Natural killer cell (primary cell): ENCODE data around the gene TMPRSS6. TPM values are rescaled to one million over a fixed set of nuclear protein-coding genes. Genes with fewer than 3 reads are reported as not detected.
A peak's percentile ranks its signal among the peaks of the same experiment; 100 is the strongest.

Source experiments
- ATAC-seq, 3 donors: fragments of 150-1000 bp in 2 of 3; fragments of 200-7000 bp in 1 of 3; cut with Tn5 transposase; 1 replicate in 1 of 3; 2 replicates in 2 of 3; pipeline ENCODE4 v1.10.0; 2021; ENCODE audit warnings: mild to moderate bottlenecking in 2 of 3, moderate library complexity in 2 of 3
- DNase-seq, 2 donors: peaks; one replicate each; pipeline versions ENCODE4 v3.0.0 to v3.0.0-alpha.2; 2013 to 2021; ENCODE audit warnings: mixed read lengths in 1 of 2
- H3K27ac ChIP-seq: one replicate; pipeline ENCODE4 v1.5.1; 2013; ENCODE audit warnings: mild to moderate bottlenecking, low read length
- H3K27me3 ChIP-seq: one replicate; pipeline ENCODE4 v1.6.1; 2013; ENCODE audit warnings: low read length; ENCODE audit not compliant: control insufficient read depth, insufficient read depth
- H3K36me3 ChIP-seq: one replicate; pipeline ENCODE4 v1.6.1; 2013; ENCODE audit warnings: low read length; ENCODE audit not compliant: control insufficient read depth, insufficient read depth
- H3K4me1 ChIP-seq: one replicate; pipeline ENCODE4 v1.6.1; 2013; ENCODE audit warnings: low read length; ENCODE audit not compliant: control insufficient read depth, insufficient read depth
- H3K4me3 ChIP-seq: one replicate; pipeline ENCODE4 v1.5.1; 2013; ENCODE audit warnings: low read length
- H3K9me3 ChIP-seq: one replicate; pipeline ENCODE4 v1.6.1; 2013; ENCODE audit warnings: low read length; ENCODE audit not compliant: control insufficient read depth, insufficient read depth
- H3K27ac Mint-ChIP-seq, 2 donors: one replicate each; pipeline ENCODE4 v1.8.0; 2022; ENCODE audit warnings: mild to moderate bottlenecking in 2 of 2, mixed read lengths in 2 of 2, moderate library complexity in 1 of 2
- H3K27me3 Mint-ChIP-seq, 2 donors: one replicate each; pipeline ENCODE4 v1.8.0; 2022; ENCODE audit warnings: low read depth in 2 of 2, mixed read lengths in 2 of 2
- H3K36me3 Mint-ChIP-seq: one replicate; pipeline ENCODE4 v1.8.0; 2022; ENCODE audit warnings: mixed read lengths
- H3K4me1 Mint-ChIP-seq, 2 donors: one replicate each; pipeline ENCODE4 v1.8.0; 2022; ENCODE audit warnings: mixed read lengths in 2 of 2
- H3K4me3 Mint-ChIP-seq: one replicate; pipeline ENCODE4 v1.8.0; 2022; ENCODE audit warnings: mild to moderate bottlenecking, moderate library complexity, mixed read lengths
- H3K9me3 Mint-ChIP-seq, 2 donors: one replicate each; pipeline ENCODE4 v1.8.0; 2022; ENCODE audit warnings: mixed read lengths in 2 of 2
- WGBS: methylation state at CpG from one replicate; pipeline ENCODE4 v1.1.7; 2013; ENCODE audit warnings: missing lambda C conversion rate; ENCODE audit not compliant: insufficient coverage; 5-methylcytosine and 5-hydroxymethylcytosine counted together
- intact Hi-C: fragments of 100-400 bp; cut with micrococcal nuclease; formaldehyde crosslinking; loops from one replicate; pipeline ENCODE4 v1.14.2; 2022
- total RNA-seq, 4 donors: library from RNA; stranded (reverse); fragments of 120-200 nt in 1 of 4; gene quantifications; one replicate each; pipeline versions ENCODE4 v1.2.3 to v1.2.4, GENCODE V29; 2013 to 2022
- TF ChIP-seq, protein P1 (sequence below): fragments of 200-600 bp; IDR thresholded peaks from one replicate; pipeline ENCODE4 v1.8.0; 2022; ENCODE audit warnings: antibody characterized with exemption

TMPRSS6 gene
- total RNA-seq, 3 donors from 2014 or later (not counting 1 experiment from before 2014, with no cell fraction given) = 1.1 to 4.7 (median 3.4) TPM

DNA sequence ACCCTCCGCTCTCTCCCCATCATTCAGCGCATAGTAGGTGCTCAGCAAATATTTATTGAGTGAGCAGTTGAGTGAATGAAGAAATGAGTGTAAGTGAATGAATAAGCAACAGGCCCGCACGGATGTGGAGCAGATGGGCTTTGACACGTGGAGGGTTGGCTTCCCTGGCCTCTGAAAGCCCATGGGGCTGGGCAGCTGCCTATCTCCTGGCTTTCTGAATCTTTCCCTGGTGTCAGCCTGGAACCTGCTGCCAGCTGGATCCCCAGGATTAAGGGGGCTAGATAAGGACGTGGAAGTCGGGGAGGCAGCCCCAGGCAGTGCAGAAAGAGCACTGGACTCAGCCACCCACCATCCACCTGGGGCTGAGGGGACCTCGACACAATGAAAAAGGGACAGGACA, 27.6 kb upstream of the TMPRSS6 start:
- Mint-ChIP-seq H3K9me3 (no peaks in the 10 kb centered on the region), H3K36me3 (peaks cover 25% of the 10 kb centered on the region), H3K27me3 (no peaks in the 10 kb centered on the region), H3K4me1 (peaks cover 57 to 96% of the 10 kb centered on the region in 2 donors), H3K27ac (peak overlapping the region; percentile 95 to 99), H3K4me3 (peak overlapping the region; percentile 83)
- Histone ChIP-seq H3K27me3 (no peaks in the 10 kb centered on the region), H3K27ac (peak overlapping the region; percentile 49), H3K4me3 (no peak overlapping the region), H3K9me3 (no peaks in the 10 kb centered on the region), H3K4me1 (peaks cover 99% of the 10 kb centered on the region), H3K36me3 (peaks cover 99% of the 10 kb centered on the region)
- intact Hi-C loops = no loop called here
- TF ChIP-seq, protein P1, sequence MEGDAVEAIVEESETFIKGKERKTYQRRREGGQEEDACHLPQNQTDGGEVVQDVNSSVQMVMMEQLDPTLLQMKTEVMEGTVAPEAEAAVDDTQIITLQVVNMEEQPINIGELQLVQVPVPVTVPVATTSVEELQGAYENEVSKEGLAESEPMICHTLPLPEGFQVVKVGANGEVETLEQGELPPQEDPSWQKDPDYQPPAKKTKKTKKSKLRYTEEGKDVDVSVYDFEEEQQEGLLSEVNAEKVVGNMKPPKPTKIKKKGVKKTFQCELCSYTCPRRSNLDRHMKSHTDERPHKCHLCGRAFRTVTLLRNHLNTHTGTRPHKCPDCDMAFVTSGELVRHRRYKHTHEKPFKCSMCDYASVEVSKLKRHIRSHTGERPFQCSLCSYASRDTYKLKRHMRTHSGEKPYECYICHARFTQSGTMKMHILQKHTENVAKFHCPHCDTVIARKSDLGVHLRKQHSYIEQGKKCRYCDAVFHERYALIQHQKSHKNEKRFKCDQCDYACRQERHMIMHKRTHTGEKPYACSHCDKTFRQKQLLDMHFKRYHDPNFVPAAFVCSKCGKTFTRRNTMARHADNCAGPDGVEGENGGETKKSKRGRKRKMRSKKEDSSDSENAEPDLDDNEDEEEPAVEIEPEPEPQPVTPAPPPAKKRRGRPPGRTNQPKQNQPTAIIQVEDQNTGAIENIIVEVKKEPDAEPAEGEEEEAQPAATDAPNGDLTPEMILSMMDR = no peak
- DNase-seq (no peak), ATAC-seq (no peak)
- WGBS = 84% methylated on average over 7 of the region's 8 CpGs

DNA sequence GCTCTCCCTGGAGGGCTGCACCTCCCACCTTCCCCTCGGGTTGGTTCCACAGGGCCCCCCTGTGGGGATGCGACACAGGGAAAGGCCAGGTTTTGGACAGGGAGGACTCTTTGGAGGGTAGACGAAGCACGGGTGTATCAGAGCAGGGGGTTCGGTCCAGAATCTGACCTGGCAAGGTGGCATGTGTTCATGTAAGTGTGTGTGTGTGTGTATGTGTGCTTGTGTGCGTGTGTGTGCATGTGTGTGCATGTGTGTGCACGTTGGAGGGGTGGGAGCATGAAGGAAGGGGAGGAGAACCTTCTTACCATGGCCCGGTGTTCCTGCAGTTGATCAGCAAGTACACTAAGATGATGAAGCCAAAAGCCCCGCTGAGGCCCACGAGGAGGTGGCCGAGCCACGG, 25.5 kb upstream of the TMPRSS6 start:
- 83% methylated on average over 12 of the region's 12 CpGs for WGBS
- Histone ChIP-seq H3K27ac (no peak overlapping the region), H3K36me3 (peaks cover 98% of the 10 kb centered on the region), H3K4me3 (no peak overlapping the region), H3K27me3 (no peaks in the 10 kb centered on the region), H3K4me1 (peaks cover 98% of the 10 kb centered on the region), H3K9me3 (no peaks in the 10 kb centered on the region)
- ATAC-seq = no peak
- peak overlapping the region; percentile 59 for H3K4me3 Mint-ChIP-seq
- no peak for DNase-seq
- no peaks in the 10 kb centered on the region for H3K27me3 Mint-ChIP-seq
- peak overlapping the region; percentile 95 to 99 for H3K27ac Mint-ChIP-seq
- intact Hi-C loops = no loop called here
- TF ChIP-seq, protein P1 = no peak
- H3K4me1 Mint-ChIP-seq = peaks cover 51 to 88% of the 10 kb centered on the region in 2 donors
- H3K9me3 Mint-ChIP-seq = no peaks in the 10 kb centered on the region
- peaks cover 25% of the 10 kb centered on the region for H3K36me3 Mint-ChIP-seq

DNA sequence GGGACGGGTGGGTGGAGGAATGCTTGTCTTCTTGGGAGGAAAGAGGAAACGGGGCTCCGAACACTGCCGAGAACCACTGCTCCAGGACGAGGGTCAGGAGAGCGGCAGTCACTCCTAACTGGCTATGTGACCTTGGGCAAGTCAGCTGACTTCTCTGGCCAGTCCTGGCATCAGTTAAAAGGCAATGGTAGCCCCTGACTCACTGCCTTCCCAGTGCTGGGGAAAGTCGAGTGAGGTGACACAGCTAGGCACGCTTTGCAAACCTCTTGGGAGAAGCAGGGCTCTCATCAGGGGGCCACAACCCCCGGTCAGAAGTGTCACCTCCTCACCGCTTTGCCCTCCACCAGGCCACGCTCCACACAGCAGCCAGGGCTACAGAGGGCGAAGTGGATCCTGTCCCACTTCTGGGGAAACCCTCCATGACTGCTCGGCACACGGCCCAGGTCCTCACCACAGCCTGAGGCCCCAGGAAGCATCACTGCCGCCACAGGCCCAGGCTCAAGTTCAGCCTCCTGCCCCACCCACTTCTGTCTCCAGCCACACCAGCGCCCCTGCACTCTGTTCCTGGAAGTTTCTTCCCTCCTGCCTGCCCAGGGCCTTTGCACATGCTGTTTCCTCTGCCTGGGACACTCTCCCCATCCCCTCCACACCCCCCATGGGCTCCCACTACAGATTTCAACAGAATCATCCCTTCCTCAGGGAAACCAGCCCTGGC, 23.9 kb upstream of the TMPRSS6 start:
- H3K27me3 ChIP-seq = no peaks in the 10 kb centered on the region
- H3K4me1 ChIP-seq = peaks cover 98% of the 10 kb centered on the region
- no peak overlapping the region for H3K4me3 ChIP-seq
- H3K9me3 ChIP-seq = no peaks in the 10 kb centered on the region
- DNase-seq = no peak
- Mint-ChIP-seq H3K27ac (peak overlapping the region; percentile 95 to 99), H3K9me3 (no peaks in the 10 kb centered on the region), H3K36me3 (peaks cover 23% of the 10 kb centered on the region), H3K4me3 (peak overlapping the region; percentile 35), H3K4me1 (peaks cover 48 to 78% of the 10 kb centered on the region in 2 donors), H3K27me3 (no peaks in the 10 kb centered on the region)
- peaks cover 97% of the 10 kb centered on the region for H3K36me3 ChIP-seq
- TF ChIP-seq, protein P1 = no peak
- peak; percentile 42 to 67 (median 44) for ATAC-seq
- intact Hi-C loops = no loop called here
- WGBS = 53% methylated on average over 16 of the region's 16 CpGs
- H3K27ac ChIP-seq = peak overlapping the region; percentile 54
